Endothelial cell of umbilical vein (primary cell): Measurements from ENCODE around the gene SPON1. TPM values are rescaled to one million over a fixed set of nuclear protein-coding genes. Genes with fewer than 3 reads are reported as not detected.

Experiments used
- BruUV-seq: library from RNA; stranded (reverse); fragments of 400-500 nt; replicated peaks from 2 replicates; lab custom pipeline; 2021; lab: Mats Ljungman, UMichigan
- CTCF ChIA-PET: fragments of 300-600, 350-600 bp; sonication (Branson Sonifier 250); formaldehyde crosslinking; loops from one replicate; lab custom pipeline; 2021; ENCODE audit warnings: antibody characterized with exemption, inconsistent platforms; lab: Charles Lee
- POLR2A ChIA-PET: fragments of 300-600, 350-600 bp; sonication (Branson Sonifier 250); formaldehyde crosslinking; loops from one replicate; lab custom pipeline; 2021; ENCODE audit warnings: antibody characterized with exemption, inconsistent platforms; lab: Charles Lee
- DNase-seq: peaks from one replicate; pipeline ENCODE4 v3.0.0-alpha.2; 2011; ENCODE audit warnings: low read depth, low spot score
- FAIRE-seq: peaks from 2 replicates; lab custom pipeline; 2011; peaks lifted over from hg19 to GRCh38; lab: Jason Lieb, UNC
- H2AFZ ChIP-seq: 2 replicates; pipeline ENCODE4 v1.6.0; 2012; ENCODE audit warnings: low read depth, low read length, control low read depth, inconsistent platforms
- H3K27ac ChIP-seq: 2 replicates; pipeline ENCODE4 v1.5.1; 2011; ENCODE audit warnings: low read depth, mild to moderate bottlenecking, control low read depth, low read length, moderate library complexity; ENCODE audit not compliant: insufficient read depth
- H3K27me3 ChIP-seq, 2 experiments: 2 replicates each; pipeline versions ENCODE4 v1.6.0 to v1.6.1; 2011; ENCODE audit warnings: low read length in 2 of 2, mixed read lengths in 1 of 2; ENCODE audit not compliant: control insufficient read depth in 2 of 2, insufficient read depth in 2 of 2
- H3K36me3 ChIP-seq, 2 experiments: 2 replicates in 1 of 2; 3 replicates in 1 of 2; pipeline ENCODE4 v1.5.1; 2011; ENCODE audit warnings: low read length in 2 of 2, mild to moderate bottlenecking in 1 of 2, moderate library complexity in 1 of 2; ENCODE audit not compliant: control insufficient read depth in 2 of 2, insufficient read depth in 2 of 2; ENCODE audit errors: extremely low read depth in 1 of 2
- H3K4me1 ChIP-seq: 3 replicates; pipeline ENCODE4 v1.5.1; 2011; ENCODE audit warnings: mild to moderate bottlenecking, low read length; ENCODE audit not compliant: control insufficient read depth, insufficient read depth; ENCODE audit errors: extremely low read depth
- H3K4me2 ChIP-seq: 2 replicates; pipeline ENCODE4 v1.6.1; 2011; ENCODE audit warnings: low read length, control low read depth, mixed read lengths; ENCODE audit not compliant: insufficient read depth
- H3K4me3 ChIP-seq, 3 experiments: fragments of 200-600 bp in 1 of 3; sonication (generic), shearing (Covaris generic) in 1 of 3; replicated peaks in 1 of 3; 2 replicates each; pipeline ENCODE4 v1.5.1; 2011 to 2016; ENCODE audit warnings: control low read depth in 3 of 3, low read length in 3 of 3, mild to moderate bottlenecking in 2 of 3, inconsistent platforms in 1 of 3, low read depth in 1 of 3, moderate library complexity in 1 of 3; ENCODE audit not compliant: insufficient read depth in 1 of 3
- H3K79me2 ChIP-seq: 2 replicates; pipeline ENCODE4 v1.6.0; 2012; ENCODE audit warnings: low read length, inconsistent platforms; ENCODE audit not compliant: control insufficient read depth, insufficient read depth
- H3K9ac ChIP-seq: replicated peaks from 2 replicates; pipeline ENCODE3; 2011; ENCODE audit warnings: low read length, control low read depth; ENCODE audit not compliant: insufficient read depth; ENCODE audit errors: extremely low read depth
- H3K9me1 ChIP-seq: replicated peaks from 3 replicates; pipeline ENCODE4 v1.6.0; 2011; ENCODE audit warnings: mild to moderate bottlenecking, low read length; ENCODE audit not compliant: control insufficient read depth, insufficient read depth; ENCODE audit errors: extremely low read depth
- H3K9me3 ChIP-seq: replicated peaks from 2 replicates; pipeline ENCODE4 v1.5.1; 2012; ENCODE audit warnings: low read length, inconsistent platforms; ENCODE audit not compliant: control insufficient read depth, insufficient read depth
- H4K20me1 ChIP-seq: replicated peaks from 2 replicates; pipeline ENCODE3; 2011; ENCODE audit warnings: mild to moderate bottlenecking, low read length; ENCODE audit not compliant: control insufficient read depth, insufficient read depth; ENCODE audit errors: extremely low read depth
- EZH2 ChIP-seq: IDR thresholded peaks from 2 replicates; pipeline ENCODE4 v1.6.1; 2012; ENCODE audit warnings: borderline replicate concordance, low read depth, mild to moderate bottlenecking, moderate library complexity, low read length, inconsistent platforms; ENCODE audit not compliant: severe bottlenecking
- FOS ChIP-seq: IDR thresholded peaks from 2 replicates; pipeline ENCODE4 v1.6.1; 2011; ENCODE audit warnings: mild to moderate bottlenecking, low read length, moderate library complexity, borderline replicate concordance; ENCODE audit not compliant: insufficient read depth
- GATA2 ChIP-seq: IDR thresholded peaks from 2 replicates; pipeline ENCODE4 v1.7.0; 2011; ENCODE audit warnings: low read depth, mild to moderate bottlenecking, moderate library complexity, mixed read lengths, low read length; ENCODE audit not compliant: insufficient read length, insufficient read depth
- JUN ChIP-seq: IDR thresholded peaks from 2 replicates; pipeline ENCODE4 v1.6.1; 2011; ENCODE audit warnings: borderline replicate concordance, low read depth; ENCODE audit not compliant: insufficient read length, insufficient read depth
- MYC ChIP-seq: IDR thresholded peaks from one replicate; pipeline ENCODE4 v1.6.1; 2011; ENCODE audit warnings: mild to moderate bottlenecking, low read depth, low read length
- POLR2A ChIP-seq: IDR thresholded peaks from 2 replicates; pipeline ENCODE4 v1.6.1; 2012; ENCODE audit warnings: low read depth, mild to moderate bottlenecking, control low read depth, low read length
- POLR2AphosphoS5 ChIP-seq: IDR thresholded peaks from 2 replicates; pipeline ENCODE4 v1.6.1; 2012; ENCODE audit warnings: low read depth, mild to moderate bottlenecking, control low read depth, low read length, moderate library complexity; ENCODE audit not compliant: insufficient read depth
- dilution Hi-C: fragments of 300-500 bp; cut with MboI; formaldehyde crosslinking; loops from one replicate; pipeline ENCODE4 v1.15.0; 2019; ENCODE audit warnings: low sequenced_read_pairs; ENCODE audit not compliant: extremely low pct_ligation_motif_present
- intact Hi-C: fragments of 100-400 bp; cut with micrococcal nuclease; formaldehyde crosslinking; loops from one replicate; pipeline ENCODE4 v1.10.0; 2022
- polyA plus RNA-seq, 4 experiments: library from polyadenylated mRNA; depleted of rRNA in 3 of 4; stranded (reverse) in 3 of 4; unstranded in 1 of 4; fragments of >200 nt; gene quantifications; 2 replicates each; pipeline versions ENCODE4 v1.2.1 to v1.2.3, GENCODE V29; 2011 to 2012; ENCODE audit warnings: missing spikeins in 1 of 4
- total RNA-seq: library from RNA; stranded (reverse); gene quantifications from 2 replicates; pipeline ENCODE4 v1.2.3, GENCODE V29; 2021
- TF ChIP-seq, protein P1 (sequence below): IDR thresholded peaks from 2 replicates; pipeline ENCODE4 v1.6.1; 2011; ENCODE audit not compliant: insufficient read depth, insufficient read length
- TF ChIP-seq, protein P2 (sequence below), 2 donors: IDR thresholded peaks; 1 replicate in 1 of 2; 2 replicates in 1 of 2; pipeline ENCODE4 v1.5.1; 2011; ENCODE audit warnings: low read length in 2 of 2, mild to moderate bottlenecking in 2 of 2, moderate library complexity in 2 of 2, control low read depth in 1 of 2, inconsistent platforms in 1 of 2, low read depth in 1 of 2; ENCODE audit not compliant: insufficient read depth in 1 of 2; ENCODE audit errors: extremely low read depth in 1 of 2

The SPON1 gene
- total and polyA plus RNA-seq, 2 donors (not counting 3 experiments of a cell fraction or from before 2014, with no cell fraction given): 0.31 TPM; not detected in 1

DNA sequence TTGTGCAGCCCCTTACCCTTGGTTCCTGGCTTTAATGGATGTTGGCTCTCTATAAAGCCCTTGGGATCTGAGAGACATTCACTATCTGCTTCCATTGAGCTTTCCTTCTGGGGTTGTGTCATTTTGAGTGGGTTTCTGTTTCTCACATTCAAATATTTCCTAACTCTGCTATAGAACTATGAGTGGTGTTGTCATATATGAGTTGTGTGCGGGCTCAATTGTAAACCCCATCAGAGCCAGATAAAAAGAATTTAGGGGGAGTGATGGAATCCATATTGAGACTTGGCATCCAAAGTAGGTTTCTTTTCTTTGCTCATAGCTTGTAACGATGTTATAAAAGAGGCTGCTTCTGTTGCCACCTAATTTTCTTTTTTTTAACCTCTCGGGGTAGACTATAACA, 41.8 kb upstream of the SPON1 start:
- TF ChIP-seq, protein P1, sequence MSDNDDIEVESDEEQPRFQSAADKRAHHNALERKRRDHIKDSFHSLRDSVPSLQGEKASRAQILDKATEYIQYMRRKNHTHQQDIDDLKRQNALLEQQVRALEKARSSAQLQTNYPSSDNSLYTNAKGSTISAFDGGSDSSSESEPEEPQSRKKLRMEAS: no peak
- TF ChIP-seq MYC (no peak), POLR2A (no peak), JUN (no peak)
- no peak overlapping the region for H2AFZ ChIP-seq
- intact Hi-C loops (no loop called here), dilution Hi-C loops (no loop called here)
- H3K4me1 ChIP-seq: peaks cover 19% of the 10 kb centered on the region
- H3K9ac ChIP-seq: no peak overlapping the region
- no peaks in the 10 kb centered on the region for H3K79me2 ChIP-seq
- no peak for DNase-seq
- no peaks in the 10 kb centered on the region for H3K9me3 ChIP-seq
- ChIA-PET POLR2A (no interaction called here), CTCF (no interaction called here)
- no peaks in the 10 kb centered on the region for H4K20me1 ChIP-seq
- no peak for FAIRE-seq
- no peak overlapping the region for H3K27ac ChIP-seq
- no peaks in the 10 kb centered on the region for H3K36me3 ChIP-seq
- H3K4me2 ChIP-seq: no peak overlapping the region
- H3K4me3 ChIP-seq: no peak overlapping the region
- peaks cover 10 to 34% of the 10 kb centered on the region in 2 experiments for H3K27me3 ChIP-seq
- no peaks in the 10 kb centered on the region for H3K9me1 ChIP-seq
- BruUV-seq: no TSS peak

DNA sequence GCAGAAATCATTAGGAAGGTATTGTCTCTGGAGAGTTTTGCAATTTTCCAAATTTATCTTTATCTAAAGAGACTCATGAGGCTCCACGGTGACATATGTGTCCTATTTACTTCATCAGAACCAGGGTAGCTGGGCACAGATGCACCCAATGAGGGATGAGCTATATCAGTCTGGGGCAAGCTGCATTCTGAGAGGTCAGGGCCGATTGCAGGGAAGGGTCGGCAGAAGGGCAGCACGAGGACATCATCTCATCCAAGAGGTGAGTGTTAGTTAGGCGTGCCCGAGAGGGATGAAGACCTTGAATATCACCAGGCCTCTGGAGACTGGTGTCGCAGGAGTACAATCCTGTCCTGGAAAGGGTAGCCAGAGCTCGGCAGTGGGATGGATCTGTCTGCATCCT, 41.0 kb upstream of the SPON1 start:
- intact Hi-C loops (no loop called here), dilution Hi-C loops (no loop called here)
- ChIA-PET CTCF (no interaction called here), POLR2A (interaction anchor here (0.6 kb wide), 1 partner anchor 662 kb away, joined by 3 read pairs; no protein-coding TSS in a partner anchor)
- no peak overlapping the region for H3K27ac ChIP-seq
- no TSS peak for BruUV-seq
- peaks cover 19% of the 10 kb centered on the region for H3K4me1 ChIP-seq
- no peak overlapping the region for H2AFZ ChIP-seq
- no peak overlapping the region for H3K4me3 ChIP-seq
- no peak overlapping the region for H3K9ac ChIP-seq
- H3K79me2 ChIP-seq: no peaks in the 10 kb centered on the region
- TF ChIP-seq POLR2AphosphoS5: no peak
- TF ChIP-seq, protein P2, sequence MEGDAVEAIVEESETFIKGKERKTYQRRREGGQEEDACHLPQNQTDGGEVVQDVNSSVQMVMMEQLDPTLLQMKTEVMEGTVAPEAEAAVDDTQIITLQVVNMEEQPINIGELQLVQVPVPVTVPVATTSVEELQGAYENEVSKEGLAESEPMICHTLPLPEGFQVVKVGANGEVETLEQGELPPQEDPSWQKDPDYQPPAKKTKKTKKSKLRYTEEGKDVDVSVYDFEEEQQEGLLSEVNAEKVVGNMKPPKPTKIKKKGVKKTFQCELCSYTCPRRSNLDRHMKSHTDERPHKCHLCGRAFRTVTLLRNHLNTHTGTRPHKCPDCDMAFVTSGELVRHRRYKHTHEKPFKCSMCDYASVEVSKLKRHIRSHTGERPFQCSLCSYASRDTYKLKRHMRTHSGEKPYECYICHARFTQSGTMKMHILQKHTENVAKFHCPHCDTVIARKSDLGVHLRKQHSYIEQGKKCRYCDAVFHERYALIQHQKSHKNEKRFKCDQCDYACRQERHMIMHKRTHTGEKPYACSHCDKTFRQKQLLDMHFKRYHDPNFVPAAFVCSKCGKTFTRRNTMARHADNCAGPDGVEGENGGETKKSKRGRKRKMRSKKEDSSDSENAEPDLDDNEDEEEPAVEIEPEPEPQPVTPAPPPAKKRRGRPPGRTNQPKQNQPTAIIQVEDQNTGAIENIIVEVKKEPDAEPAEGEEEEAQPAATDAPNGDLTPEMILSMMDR (IDR thresholded peaks at IDR 0.05; ENCODE audit: extremely low read depth in 1 of 2, insufficient read depth in 1 of 2, low read depth in 1 of 2, low read length in 2 of 2): no peak
- TF ChIP-seq, protein P1: no peak
- no peak for TF ChIP-seq MYC
- TF ChIP-seq JUN: no peak
- TF ChIP-seq POLR2A: no peak
- TF ChIP-seq EZH2: no peak
- TF ChIP-seq GATA2: no peak
- no peak for TF ChIP-seq FOS
- H3K4me2 ChIP-seq: no peak overlapping the region
- no peak for DNase-seq
- H3K36me3 ChIP-seq: no peaks in the 10 kb centered on the region
- H3K9me1 ChIP-seq: no peaks in the 10 kb centered on the region
- FAIRE-seq: no peak
- no peaks in the 10 kb centered on the region for H4K20me1 ChIP-seq
- peaks cover 10 to 30% of the 10 kb centered on the region in 2 experiments for H3K27me3 ChIP-seq
- no peaks in the 10 kb centered on the region for H3K9me3 ChIP-seq
